Epithelial cell of esophagus (primary cell): ENCODE results near the gene RC3H1.
"Not testable (repeated sequence)": the region's sequence is repeated elsewhere in the genome, so short reads cannot be mapped to it uniquely, and the experiment has no call there.

ENCODE experiments used
- DNase-seq: peaks from one replicate; pipeline ENCODE4 v3.0.0; 2010; ENCODE audit warnings: low read depth
- H3K4me3 ChIP-seq: 2 replicates; pipeline ENCODE4 v1.5.1; 2011; ENCODE audit warnings: mild to moderate bottlenecking, low read length, control low read depth
- TF ChIP-seq, protein P1 (sequence below): IDR thresholded peaks from 2 replicates; pipeline ENCODE4 v1.5.1; 2011; ENCODE audit warnings: low read depth, mild to moderate bottlenecking, low read length, control low read depth, inconsistent platforms; ENCODE audit not compliant: insufficient read depth; ENCODE audit errors: missing control alignments

The RC3H1 gene

DNA sequence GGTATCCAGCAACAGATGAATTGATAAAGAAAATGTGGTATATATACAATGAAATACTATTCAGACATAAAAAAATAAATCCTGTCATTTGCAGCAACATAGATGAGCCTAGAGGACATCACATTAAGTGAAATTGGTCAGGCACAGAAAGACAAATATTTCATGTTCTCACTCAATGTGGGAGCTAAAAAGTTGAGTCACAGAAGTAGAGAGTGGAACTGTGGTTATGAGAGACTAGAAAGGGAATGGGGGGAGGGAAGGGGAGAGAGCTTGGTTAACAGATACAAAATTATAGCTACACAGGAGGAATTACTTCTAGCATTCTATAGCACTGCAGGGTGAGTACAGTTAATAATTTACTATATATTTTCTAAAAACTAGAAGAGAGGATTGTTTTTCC is 68.0 kb downstream of the RC3H1 start:
- no peak for DNase-seq
- H3K4me3 ChIP-seq = no peak overlapping the region
- TF ChIP-seq, protein P1, sequence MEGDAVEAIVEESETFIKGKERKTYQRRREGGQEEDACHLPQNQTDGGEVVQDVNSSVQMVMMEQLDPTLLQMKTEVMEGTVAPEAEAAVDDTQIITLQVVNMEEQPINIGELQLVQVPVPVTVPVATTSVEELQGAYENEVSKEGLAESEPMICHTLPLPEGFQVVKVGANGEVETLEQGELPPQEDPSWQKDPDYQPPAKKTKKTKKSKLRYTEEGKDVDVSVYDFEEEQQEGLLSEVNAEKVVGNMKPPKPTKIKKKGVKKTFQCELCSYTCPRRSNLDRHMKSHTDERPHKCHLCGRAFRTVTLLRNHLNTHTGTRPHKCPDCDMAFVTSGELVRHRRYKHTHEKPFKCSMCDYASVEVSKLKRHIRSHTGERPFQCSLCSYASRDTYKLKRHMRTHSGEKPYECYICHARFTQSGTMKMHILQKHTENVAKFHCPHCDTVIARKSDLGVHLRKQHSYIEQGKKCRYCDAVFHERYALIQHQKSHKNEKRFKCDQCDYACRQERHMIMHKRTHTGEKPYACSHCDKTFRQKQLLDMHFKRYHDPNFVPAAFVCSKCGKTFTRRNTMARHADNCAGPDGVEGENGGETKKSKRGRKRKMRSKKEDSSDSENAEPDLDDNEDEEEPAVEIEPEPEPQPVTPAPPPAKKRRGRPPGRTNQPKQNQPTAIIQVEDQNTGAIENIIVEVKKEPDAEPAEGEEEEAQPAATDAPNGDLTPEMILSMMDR = no peak

GRCh38 chr1:173948594-173948993 is 73.6 kb downstream of the RC3H1 start:
- no peak for DNase-seq
- TF ChIP-seq, protein P1 = no peak

GRCh38 chr1:173946380-173946921 is 75.7 kb downstream of the RC3H1 start:
- H3K4me3 ChIP-seq = no peak overlapping the region
- peak; percentile 78 for DNase-seq
- TF ChIP-seq, protein P1 = no peak

More at GRCh38 chr1:173948594-173948993, 73.6 kb downstream of the RC3H1 start:
- no peak overlapping the region for H3K4me3 ChIP-seq

DNA sequence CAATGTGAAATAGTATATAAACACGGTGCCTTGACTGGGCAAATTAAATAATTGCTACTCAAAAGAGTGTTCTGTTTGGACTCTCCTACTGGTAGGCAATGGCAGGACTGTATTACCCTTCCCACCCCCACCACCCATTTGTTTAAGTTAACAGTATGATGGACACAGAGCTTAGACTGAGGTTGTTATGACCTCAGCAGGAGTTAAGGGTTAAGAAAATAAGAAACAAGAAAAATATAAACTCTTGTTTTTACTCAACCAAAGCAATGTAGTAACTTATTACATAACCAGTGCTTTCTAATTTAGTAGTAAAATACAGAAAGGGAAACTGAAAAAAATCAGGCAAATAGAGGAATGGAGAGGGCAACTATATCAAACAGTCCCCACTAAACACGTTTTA is 85.1 kb downstream of the RC3H1 start:
- no peak for DNase-seq
- H3K4me3 ChIP-seq = no peak overlapping the region
- TF ChIP-seq, protein P1 = no peak

DNA sequence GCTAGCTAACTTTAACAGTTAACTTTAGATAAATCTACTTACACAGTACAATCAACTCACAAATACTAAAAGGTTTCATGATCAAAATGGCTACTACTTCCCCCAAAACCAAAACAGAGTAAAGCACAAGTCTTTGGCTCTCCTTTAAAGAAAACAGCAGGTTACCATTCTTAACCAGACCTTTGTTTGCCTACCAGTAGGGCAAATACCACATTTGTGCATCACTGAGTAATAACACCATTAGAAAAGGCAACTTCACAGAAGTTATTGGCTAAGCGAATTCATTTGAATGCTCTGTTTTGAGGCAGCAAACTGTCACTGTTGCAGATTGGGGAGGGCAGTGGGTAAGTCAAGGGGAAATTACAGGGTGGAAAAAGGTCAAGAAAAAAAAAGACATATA is 87.7 kb downstream of the RC3H1 start:
- no peak overlapping the region for H3K4me3 ChIP-seq
- TF ChIP-seq, protein P1 = no peak
- no peak for DNase-seq

GRCh38 chr1:173930541-173930940 is 91.6 kb downstream of the RC3H1 start:
- H3K4me3 ChIP-seq, DNase-seq: not testable (repeated sequence)

DNA sequence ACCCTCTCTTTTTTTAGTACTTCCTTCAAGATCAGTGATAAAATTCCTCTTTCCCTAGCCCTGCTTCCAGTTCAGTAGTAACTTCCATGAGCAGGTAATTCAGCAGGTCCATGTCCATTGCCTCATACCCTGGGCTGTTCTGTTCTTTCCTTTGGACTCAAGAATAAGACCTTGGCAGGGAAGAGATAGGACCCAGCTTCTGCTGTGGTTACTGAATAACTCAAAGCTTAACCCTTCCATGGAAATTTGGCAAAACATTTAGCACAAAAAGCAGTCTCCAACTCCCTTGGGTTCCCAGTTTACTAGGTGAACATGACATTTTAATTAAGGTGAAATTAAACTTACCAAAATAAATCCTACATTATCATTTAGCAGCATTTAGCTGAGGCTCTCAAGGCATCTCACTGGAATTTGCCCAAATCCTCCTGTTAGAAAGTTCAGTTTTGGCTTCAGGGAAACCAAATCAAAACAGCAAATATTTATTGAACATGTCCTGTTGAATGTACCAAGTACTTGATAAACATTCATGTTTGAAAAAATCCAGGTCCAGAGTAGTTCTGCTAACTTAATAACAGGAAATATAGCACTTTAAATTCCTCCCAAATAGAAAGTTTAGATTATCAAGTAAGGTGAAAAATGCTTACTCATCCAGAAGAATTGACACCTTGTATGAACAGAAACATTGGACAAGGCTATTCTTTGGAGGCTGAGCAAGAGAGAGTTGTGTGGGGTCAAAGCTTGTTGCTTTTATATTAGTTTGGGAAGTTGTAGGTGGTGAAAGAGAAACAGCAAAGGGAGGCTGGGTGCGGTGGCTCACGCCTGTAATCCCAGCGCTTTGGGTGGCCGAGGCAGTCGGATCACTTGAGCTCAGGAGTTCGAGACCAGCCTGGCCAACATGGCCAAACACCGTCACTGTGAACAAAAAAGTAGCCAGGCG is 96.6 kb downstream of the RC3H1 start:
- TF ChIP-seq, protein P1 = no peak
- DNase-seq = no peak
- H3K4me3 ChIP-seq = no peak overlapping the region
